Daoy (cell line): ENCODE results near the gene CADM2. TPM values are rescaled to one million over a fixed set of nuclear protein-coding genes. Genes with fewer than 3 reads are reported as not detected.

Experiments
- DNase-seq: peaks from one replicate; pipeline ENCODE4 v3.0.0-alpha.2; 2015; ENCODE audit warnings: low read depth
- total RNA-seq: library from RNA; depleted of rRNA; stranded (reverse); fragments of >200 nt; shearing (Covaris generic); gene quantifications from 2 replicates; pipeline ENCODE4 v1.2.3, GENCODE V29; 2014

CADM2 gene
- total RNA-seq, 1 experiment from 2014 or later, result 0.46 TPM

GRCh38 chr3:85189731-85190130 lies 230.9 kb downstream of the CADM2 start:
- no peak for DNase-seq

- no peak for DNase-seq
These were observed 234.8 kb downstream of the CADM2 start for GRCh38 chr3:85193565-85193964.

GRCh38 chr3:85208650-85209049 lies 249.9 kb downstream of the CADM2 start:
- no peak for DNase-seq

GRCh38 chr3:85210540-85210939 lies 251.8 kb downstream of the CADM2 start:
- no peak for DNase-seq

GRCh38 chr3:85228966-85229365 lies 270.2 kb downstream of the CADM2 start:
- DNase-seq, result no peak

- DNase-seq, result no peak
These were observed 285.3 kb downstream of the CADM2 start for GRCh38 chr3:85244091-85244490.

- DNase-seq, result no peak
These were observed 285.7 kb downstream of the CADM2 start for GRCh38 chr3:85244519-85244918.

GRCh38 chr3:85251766-85252165 lies 293.0 kb downstream of the CADM2 start:
- DNase-seq, result no peak

GRCh38 chr3:85252686-85253085 lies 293.9 kb downstream of the CADM2 start:
- DNase-seq, result no peak

GRCh38 chr3:85254738-85255137 lies 295.9 kb downstream of the CADM2 start:
- DNase-seq, result no peak

GRCh38 chr3:85255949-85256348 lies 297.2 kb downstream of the CADM2 start:
- no peak for DNase-seq

- no peak for DNase-seq
These were observed 299.5 kb downstream of the CADM2 start for GRCh38 chr3:85258326-85258725.

GRCh38 chr3:85258819-85259218 lies 300.0 kb downstream of the CADM2 start:
- no peak for DNase-seq

GRCh38 chr3:85259748-85260147 lies 301.0 kb downstream of the CADM2 start:
- DNase-seq, result no peak

- no peak for DNase-seq
These were observed 305.6 kb downstream of the CADM2 start for GRCh38 chr3:85264381-85264780.

GRCh38 chr3:85270488-85270887 lies 311.7 kb downstream of the CADM2 start:
- DNase-seq, result no peak

- no peak for DNase-seq
These were observed 313.1 kb downstream of the CADM2 start for GRCh38 chr3:85271911-85272310.

GRCh38 chr3:85288257-85288656 lies 329.5 kb downstream of the CADM2 start:
- DNase-seq, result no peak

- DNase-seq, result no peak
These were observed 338.5 kb downstream of the CADM2 start for GRCh38 chr3:85297291-85297690.

GRCh38 chr3:85298032-85298431 lies 339.2 kb downstream of the CADM2 start:
- no peak for DNase-seq

- DNase-seq, result no peak
These were observed 344.4 kb downstream of the CADM2 start for GRCh38 chr3:85303156-85303555.

GRCh38 chr3:85304360-85304964 lies 345.7 kb downstream of the CADM2 start:
- DNase-seq, result no peak

GRCh38 chr3:85312331-85312730 lies 353.5 kb downstream of the CADM2 start:
- no peak for DNase-seq

GRCh38 chr3:85313380-85313779 lies 354.6 kb downstream of the CADM2 start:
- DNase-seq, result no peak
